ENCODE results near the gene ANO9.
"Not testable (repeated sequence)": the region's sequence is repeated elsewhere in the genome, so short reads cannot be mapped to it uniquely, and the experiment has no call there.

Gene ANO9

GRCh38 chr11:403021-403760 is 38.6 kb downstream of the ANO9 start:
- no peak for DNase-seq (ENCODE audit: low spot score)

GRCh38 chr11:401196-401595 is 40.6 kb downstream of the ANO9 start:
- DNase-seq (ENCODE audit: low spot score), result not testable (repeated sequence)

GRCh38 chr11:400241-400689 is 41.5 kb downstream of the ANO9 start:
- DNase-seq (ENCODE audit: low spot score), result no peak

- no peak for DNase-seq (ENCODE audit: low spot score)
Measured at GRCh38 chr11:399731-400211, 42.0 kb downstream of the ANO9 start.

GRCh38 chr11:398826-399225 is 43.0 kb downstream of the ANO9 start:
- DNase-seq (ENCODE audit: low spot score), result peak; percentile 29

GRCh38 chr11:396948-397548 is 44.8 kb downstream of the ANO9 start:
- peak; percentile 80 for DNase-seq (ENCODE audit: low spot score)

- DNase-seq (ENCODE audit: low spot score), result peak; percentile 30
Measured at GRCh38 chr11:396511-396947, 45.3 kb downstream of the ANO9 start.

- DNase-seq (ENCODE audit: low spot score), result no peak
Measured at GRCh38 chr11:395866-396265, 45.9 kb downstream of the ANO9 start.

GRCh38 chr11:394858-395655 is 46.8 kb downstream of the ANO9 start:
- DNase-seq (ENCODE audit: low spot score), result no peak

GRCh38 chr11:394034-394857 is 47.6 kb downstream of the ANO9 start, which contains the start of gene PKP3:
PKP3 (plus strand) TSS chr11:394209; CDS start chr11:394293, 84 bp downstream.
- peak; percentile 37 for DNase-seq (ENCODE audit: low spot score)

GRCh38 chr11:393219-394033 is 48.4 kb downstream of the ANO9 start:
- DNase-seq (ENCODE audit: low spot score), result peak; percentile 97

- DNase-seq (ENCODE audit: low spot score), result no peak
Measured at GRCh38 chr11:392102-392777, 49.6 kb downstream of the ANO9 start.

GRCh38 chr11:391117-392017 is 50.4 kb downstream of the ANO9 start:
- DNase-seq (ENCODE audit: low spot score), result no peak

GRCh38 chr11:390175-390574 is 51.6 kb downstream of the ANO9 start:
- no peak for DNase-seq (ENCODE audit: low spot score)

- not testable (repeated sequence) for DNase-seq (ENCODE audit: low spot score)
Measured at GRCh38 chr11:389369-389768, 52.4 kb downstream of the ANO9 start.

- no peak for DNase-seq (ENCODE audit: low spot score)
Measured at GRCh38 chr11:387193-387793, 54.5 kb downstream of the ANO9 start.

GRCh38 chr11:386483-386882 is 55.3 kb downstream of the ANO9 start:
- DNase-seq (ENCODE audit: low spot score), result no peak

GRCh38 chr11:385594-386351 is 56.0 kb downstream of the ANO9 start:
- DNase-seq (ENCODE audit: low spot score), result no peak
